ENCODE data around the gene KREMEN2. TPM values are rescaled to one million over a fixed set of nuclear protein-coding genes. Genes with fewer than 3 reads are reported as not detected.

KREMEN2 gene
- polyA plus RNA-seq, 2 of the 4 experiments (the other 2 are of a cell fraction) = 0.35 to 1.5 TPM

DNA sequence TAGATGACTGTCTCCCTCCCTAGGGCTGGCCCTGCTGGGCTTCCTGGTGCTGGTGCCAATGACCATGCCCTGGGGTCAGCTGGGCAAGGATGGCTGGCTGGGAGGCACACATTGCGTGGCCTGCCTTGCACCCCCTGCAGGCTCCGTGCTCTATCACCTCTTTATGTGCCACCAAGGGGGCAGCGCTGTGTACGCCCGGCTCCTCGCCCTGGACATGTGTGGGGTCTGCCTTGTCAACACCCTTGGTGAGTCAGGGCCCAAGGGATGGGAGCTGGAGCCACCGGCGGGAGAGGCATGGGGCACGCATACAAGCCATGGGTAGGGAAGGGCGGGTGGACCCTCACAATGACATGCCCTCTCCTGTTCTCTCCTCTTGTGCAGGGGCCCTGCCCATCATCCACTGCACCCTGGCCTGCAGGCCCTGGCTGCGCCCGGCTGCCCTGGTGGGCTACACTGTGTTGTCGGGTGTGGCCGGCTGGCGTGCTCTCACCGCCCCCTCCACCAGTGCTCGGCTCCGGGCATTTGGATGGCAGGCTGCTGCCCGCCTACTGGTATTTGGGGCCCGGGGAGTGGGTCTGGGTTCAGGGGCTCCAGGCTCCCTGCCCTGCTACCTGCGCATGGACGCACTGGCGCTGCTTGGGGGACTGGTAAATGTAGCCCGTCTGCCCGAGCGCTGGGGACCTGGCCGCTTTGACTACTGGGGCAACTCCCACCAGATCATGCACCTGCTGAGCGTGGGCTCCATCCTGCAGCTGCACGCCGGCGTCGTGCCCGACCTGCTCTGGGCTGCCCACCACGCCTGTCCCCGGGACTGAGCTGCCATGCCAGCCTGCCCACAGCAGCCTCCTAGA is 7.3 kb downstream of the KREMEN2 start:
- ATAC-seq = no peak
- CTCF ChIA-PET = interaction anchor here (0.9 to 1.9 kb wide), 6 partner anchors 9 to 57 kb away, joined by 3 to 8 read pairs (median 4); partner anchors contain the start of gene PKMYT1
- 88% methylated on average over 27 of the region's 35 CpGs for WGBS (ENCODE audit: missing lambda C conversion rate)
- peaks cover 17% of the 10 kb centered on the region for H3K4me1 ChIP-seq
- TF ChIP-seq TFCP2L1 (CRISPR knock-in tag; IDR thresholded peaks at IDR 0.05) = no peak
- no peak for TF ChIP-seq NPAS2 (CRISPR knock-in tag; IDR thresholded peaks at IDR 0.05; ENCODE audit: borderline replicate concordance)
- TF ChIP-seq HOXA7 (CRISPR knock-in tag; IDR thresholded peaks at IDR 0.05) = no peak
- peak in 1 of 2 experiments; percentile 44; a peak in 1 of 5 replicates for TF ChIP-seq JUN (IDR thresholded peaks at IDR 0.05)
- TF ChIP-seq FOSB (CRISPR knock-in tag; IDR thresholded peaks at IDR 0.05) = no peak
- TF ChIP-seq, protein P1, sequence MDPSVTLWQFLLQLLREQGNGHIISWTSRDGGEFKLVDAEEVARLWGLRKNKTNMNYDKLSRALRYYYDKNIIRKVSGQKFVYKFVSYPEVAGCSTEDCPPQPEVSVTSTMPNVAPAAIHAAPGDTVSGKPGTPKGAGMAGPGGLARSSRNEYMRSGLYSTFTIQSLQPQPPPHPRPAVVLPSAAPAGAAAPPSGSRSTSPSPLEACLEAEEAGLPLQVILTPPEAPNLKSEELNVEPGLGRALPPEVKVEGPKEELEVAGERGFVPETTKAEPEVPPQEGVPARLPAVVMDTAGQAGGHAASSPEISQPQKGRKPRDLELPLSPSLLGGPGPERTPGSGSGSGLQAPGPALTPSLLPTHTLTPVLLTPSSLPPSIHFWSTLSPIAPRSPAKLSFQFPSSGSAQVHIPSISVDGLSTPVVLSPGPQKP (IDR thresholded peaks at IDR 0.05; ENCODE audit: low read depth, low read length) = no peak
- no peak for TF ChIP-seq FOXS1 (CRISPR knock-in tag; IDR thresholded peaks at IDR 0.05)
- no peak for TF ChIP-seq SMC3 (IDR thresholded peaks at IDR 0.05)
- POLR2A ChIA-PET = no interaction called here
- DNase-seq (ENCODE audit: low read depth in 1 of 2, low spot score in 1 of 2) = no peak
- FAIRE-seq = no peak
- H3K4me2 ChIP-seq = peak overlapping the region; percentile 100
- H3K4me3 ChIP-seq = no peak overlapping the region
- H3K9me3 ChIP-seq = no peaks in the 10 kb centered on the region
- H3K27ac ChIP-seq = no peak overlapping the region

DNA sequence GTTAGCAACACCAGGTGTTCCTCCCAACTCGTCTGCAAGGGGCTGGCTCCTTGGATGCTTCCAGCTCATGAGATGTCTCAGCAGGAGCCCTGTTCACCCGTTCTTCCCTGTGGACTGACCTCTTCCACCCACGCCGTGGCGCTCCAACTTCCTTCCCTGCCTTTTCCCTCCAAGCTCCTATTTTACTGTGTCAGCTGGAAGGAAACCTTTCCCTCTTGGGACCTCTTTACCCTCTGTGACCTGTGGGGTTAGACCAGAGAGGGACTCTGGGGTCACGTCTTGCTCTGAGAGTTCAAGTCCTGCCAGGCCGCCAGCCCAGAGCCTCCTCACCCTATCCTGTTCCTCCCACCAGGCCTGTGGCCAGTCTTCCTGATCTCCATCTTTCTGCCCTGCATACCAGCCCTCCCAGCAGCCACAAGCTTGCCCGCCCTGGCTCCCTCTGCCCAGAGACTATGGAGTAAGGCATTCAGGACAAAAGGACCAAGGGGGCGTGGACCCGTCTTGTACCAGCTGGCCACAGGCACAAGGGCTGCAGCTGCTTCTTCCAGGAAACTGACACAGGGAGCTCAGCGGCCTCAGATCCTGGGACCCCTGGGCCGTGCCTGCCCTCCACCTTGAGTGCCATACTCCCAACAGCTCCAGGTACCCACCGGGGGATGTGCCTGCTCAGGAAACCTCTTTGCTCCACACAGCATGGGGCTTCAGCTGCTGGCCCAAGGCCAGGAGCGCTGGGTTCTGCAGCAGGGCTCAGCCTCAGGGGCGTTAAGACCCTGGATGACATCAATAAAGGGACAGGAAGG is 8.1 kb downstream of the KREMEN2 start:
- CTCF ChIA-PET = interaction anchor here (0.9 to 1.9 kb wide), 11 partner anchors 8 to 57 kb away, joined by 3 to 8 read pairs (median 4); partner anchors contain the start of genes KREMEN2 and PKMYT1
- 84% methylated on average over 10 of the region's 15 CpGs for WGBS (ENCODE audit: missing lambda C conversion rate)
- no peak for FAIRE-seq
- H3K4me2 ChIP-seq = no peak overlapping the region
- H3K4me1 ChIP-seq = peaks cover 17% of the 10 kb centered on the region
- POLR2A ChIA-PET = interaction anchor here (0.8 kb wide), 1 partner anchor 8 kb away, joined by 3 read pairs; the partner anchor contains the start of gene PKMYT1
- no peak for ATAC-seq
- H3K27ac ChIP-seq = no peak overlapping the region
- H3K9me3 ChIP-seq = no peaks in the 10 kb centered on the region
- TF ChIP-seq EP300 (IDR thresholded peaks at IDR 0.05) (no peak), ZSCAN20 (CRISPR knock-in tag; IDR thresholded peaks at IDR 0.05) (no peak), CEBPB (IDR thresholded peaks at IDR 0.05) (no peak), FOSL2 (IDR thresholded peaks at IDR 0.05) (no peak), FOSL2 (CRISPR knock-in tag; IDR thresholded peaks at IDR 0.05) (no peak), FOSB (CRISPR knock-in tag; IDR thresholded peaks at IDR 0.05) (no peak)
- TF ChIP-seq, protein P2, sequence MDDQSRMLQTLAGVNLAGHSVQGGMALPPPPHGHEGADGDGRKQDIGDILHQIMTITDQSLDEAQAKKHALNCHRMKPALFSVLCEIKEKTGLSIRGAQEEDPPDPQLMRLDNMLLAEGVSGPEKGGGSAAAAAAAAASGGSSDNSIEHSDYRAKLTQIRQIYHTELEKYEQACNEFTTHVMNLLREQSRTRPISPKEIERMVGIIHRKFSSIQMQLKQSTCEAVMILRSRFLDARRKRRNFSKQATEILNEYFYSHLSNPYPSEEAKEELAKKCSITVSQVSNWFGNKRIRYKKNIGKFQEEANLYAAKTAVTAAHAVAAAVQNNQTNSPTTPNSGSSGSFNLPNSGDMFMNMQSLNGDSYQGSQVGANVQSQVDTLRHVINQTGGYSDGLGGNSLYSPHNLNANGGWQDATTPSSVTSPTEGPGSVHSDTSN (IDR thresholded peaks at IDR 0.05) = peak; percentile 51
- H3K4me3 ChIP-seq = no peak overlapping the region
- no peak for DNase-seq (ENCODE audit: low read depth in 1 of 2, low spot score in 1 of 2)

DNA sequence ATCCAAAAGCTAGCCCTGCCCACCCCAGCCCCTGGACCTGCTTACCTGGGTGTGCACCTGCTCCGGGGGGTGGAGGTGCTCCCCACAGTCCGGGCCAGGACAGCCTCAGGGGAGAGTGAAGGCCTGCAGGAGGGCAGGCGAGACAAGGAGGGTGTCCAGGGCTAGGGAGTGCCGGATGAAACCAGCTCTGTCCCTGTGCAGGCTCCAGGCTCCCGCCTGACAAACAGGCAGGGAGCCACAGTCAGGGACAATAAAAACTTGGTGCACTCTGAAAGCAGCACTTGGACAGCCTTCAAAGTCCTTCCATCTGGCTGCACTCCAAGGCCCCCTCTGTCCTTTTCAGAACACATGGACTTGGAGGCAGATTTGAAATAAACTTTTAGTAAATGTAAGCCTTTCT is 9.0 kb downstream of the KREMEN2 start:
- ChIA-PET POLR2A (interaction anchor here (0.8 kb wide), 1 partner anchor 7 kb away, joined by 3 read pairs; the partner anchor contains the start of gene PKMYT1), CTCF (interaction anchor here (1.3 to 3.3 kb wide), 6 partner anchors 9 to 46 kb away, joined by 3 to 13 read pairs (median 4); partner anchors contain the start of gene KREMEN2)
- no peak overlapping the region for H3K4me3 ChIP-seq
- H3K4me2 ChIP-seq = no peak overlapping the region
- ATAC-seq (no peak), FAIRE-seq (no peak), DNase-seq (ENCODE audit: low read depth in 1 of 2, low spot score in 1 of 2) (no peak)
- no peaks in the 10 kb centered on the region for H3K9me3 ChIP-seq
- H3K4me1 ChIP-seq = peaks cover 20% of the 10 kb centered on the region
- H3K27ac ChIP-seq = no peak overlapping the region
- TF ChIP-seq, protein P2 (IDR thresholded peaks at IDR 0.05) = 0 out of 2 replicates have a peak, but pooled peaks have one; percentile 13
- TF ChIP-seq ZC3H11A (IDR thresholded peaks at IDR 0.05) = no peak
- TF ChIP-seq POLR2AphosphoS2 (conservative IDR thresholded peaks at IDR 0.05; ENCODE audit: low read length) = no peak
- WGBS (ENCODE audit: missing lambda C conversion rate) = 76% methylated on average over 5 of the region's 5 CpGs
